ENCODE data around the gene VEZT.

DNA sequence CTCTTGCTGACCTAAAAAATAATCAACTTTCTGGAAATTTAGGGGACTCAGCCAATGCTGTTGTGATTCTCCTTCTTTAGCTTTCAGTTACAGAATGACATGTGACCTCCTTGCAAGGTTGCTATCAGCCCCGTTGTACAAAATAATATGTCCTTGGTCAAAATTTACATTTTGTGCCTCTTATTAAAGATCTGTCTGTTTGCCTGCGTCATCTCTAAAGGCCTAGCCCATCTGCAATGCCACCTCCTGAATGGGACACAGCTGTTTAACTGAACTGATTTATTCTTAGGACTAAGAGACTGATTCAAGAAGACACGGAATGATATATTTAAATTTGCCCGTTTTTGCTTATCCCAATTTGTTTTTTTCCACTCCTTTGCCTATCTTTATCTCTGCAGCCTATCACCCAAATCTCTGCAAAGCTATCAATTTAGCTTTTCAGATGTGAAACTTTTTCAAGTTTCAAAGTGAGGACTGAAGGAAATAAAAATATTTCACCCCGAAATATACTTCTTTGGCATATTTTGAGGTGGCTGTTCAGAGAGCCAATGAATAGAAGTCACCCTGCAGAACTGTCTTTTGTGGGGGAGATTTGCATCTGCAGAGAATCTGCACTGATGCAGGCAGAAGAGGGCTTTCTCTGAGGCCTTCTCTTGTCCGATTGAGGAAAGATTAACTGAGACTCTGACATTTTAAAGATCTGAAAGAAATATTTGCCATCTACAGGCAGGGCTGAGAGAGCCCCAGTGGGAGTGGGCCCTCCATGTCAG lies 126.0 kb downstream of the VEZT start:
- TF ChIP-seq CTCF (IDR thresholded peaks at IDR 0.05; ENCODE audit: low read depth, low read length, poor library complexity, severe bottlenecking) (peak; percentile 25), EZH2phosphoT487 (IDR thresholded peaks at IDR 0.05; ENCODE audit: borderline replicate concordance, low read length) (no peak)

Data from DOHH2 (cell line).